Fibroblast of lung (primary cell): ENCODE measurements around the gene SUGCT. TPM values are rescaled to one million over a fixed set of nuclear protein-coding genes. Genes with fewer than 3 reads are reported as not detected.

Source experiments
- DNase-seq, 2 donors: peaks; one replicate each; pipeline versions ENCODE4 v3.0.0 to v3.0.0-alpha.2; 2010; ENCODE audit warnings: low read depth in 2 of 2
- H2AFZ ChIP-seq: 2 replicates; pipeline ENCODE4 v1.5.1; 2012; ENCODE audit warnings: low read length, control low read depth, inconsistent platforms
- H3K27ac ChIP-seq: 2 replicates; pipeline ENCODE4 v1.5.1; 2011; ENCODE audit warnings: low read length, control low read depth; ENCODE audit not compliant: insufficient read depth
- H3K27me3 ChIP-seq: 2 replicates; pipeline ENCODE4 v1.5.1; 2011; ENCODE audit warnings: mild to moderate bottlenecking, low read length; ENCODE audit not compliant: control insufficient read depth, insufficient read depth
- H3K36me3 ChIP-seq: 2 replicates; pipeline ENCODE4 v1.5.1; 2011; ENCODE audit warnings: low read length; ENCODE audit not compliant: control insufficient read depth, insufficient read depth
- H3K4me1 ChIP-seq: 2 replicates; pipeline ENCODE4 v1.5.1; 2011; ENCODE audit warnings: low read length; ENCODE audit not compliant: control insufficient read depth, insufficient read depth; ENCODE audit errors: extremely low read depth
- H3K4me2 ChIP-seq: 2 replicates; pipeline ENCODE4 v1.5.1; 2011; ENCODE audit warnings: low read length, control low read depth; ENCODE audit not compliant: insufficient read depth; ENCODE audit errors: extremely low read depth
- H3K4me3 ChIP-seq, 4 experiments: fragments of 200-600 bp in 1 of 4; sonication (generic) in 1 of 4; replicated peaks in 1 of 4; 2 replicates each; pipeline ENCODE4 v1.5.1; 2011 to 2016; ENCODE audit warnings: low read length in 4 of 4, low read depth in 3 of 4, mild to moderate bottlenecking in 3 of 4, control low read depth in 2 of 4, inconsistent platforms in 1 of 4, mixed read lengths in 1 of 4; ENCODE audit not compliant: insufficient read depth in 1 of 4; ENCODE audit errors: control extremely low read depth in 1 of 4
- H3K79me2 ChIP-seq: 2 replicates; pipeline ENCODE4 v1.5.1; 2012; ENCODE audit warnings: mild to moderate bottlenecking, low read length, inconsistent platforms; ENCODE audit not compliant: control insufficient read depth, insufficient read depth
- H3K9ac ChIP-seq: 2 replicates; pipeline ENCODE4 v1.5.1; 2011; ENCODE audit warnings: mild to moderate bottlenecking, low read length, control low read depth; ENCODE audit not compliant: insufficient read depth
- H3K9me3 ChIP-seq: 2 replicates; pipeline ENCODE4 v1.5.1; 2012; ENCODE audit warnings: low read depth, low read length; ENCODE audit not compliant: control insufficient read depth, insufficient read depth
- H4K20me1 ChIP-seq: 2 replicates; pipeline ENCODE4 v1.5.1; 2011; ENCODE audit warnings: low read length; ENCODE audit not compliant: control insufficient read depth, insufficient read depth; ENCODE audit errors: extremely low read depth
- CTCF ChIP-seq, 2 donors: IDR thresholded peaks in 1 of 2; conservative IDR thresholded peaks in 1 of 2; 1 replicate in 1 of 2; 2 replicates in 1 of 2; pipeline ENCODE4 v1.5.1; 2011 to 2012; ENCODE audit warnings: low read length in 2 of 2, control low read depth in 1 of 2, inconsistent platforms in 1 of 2, low read depth in 1 of 2, mild to moderate bottlenecking in 1 of 2
- EZH2 ChIP-seq: IDR thresholded peaks from 2 replicates; pipeline ENCODE4 v1.5.1; 2012; ENCODE audit warnings: low read length, control low read depth, mild to moderate bottlenecking; ENCODE audit errors: missing control alignments
- polyA plus RNA-seq, 2 donors: library from polyadenylated mRNA; depleted of rRNA in 1 of 2; stranded (reverse) in 1 of 2; unstranded in 1 of 2; fragments of >200 nt; gene quantifications; 2 replicates each; pipeline ENCODE4 v1.2.1, GENCODE V29; 2011 to 2012; ENCODE audit warnings: missing spikeins in 1 of 2
- total RNA-seq: library from RNA; depleted of rRNA; stranded (reverse); fragments of >200 nt; gene quantifications from 2 replicates; pipeline ENCODE4 v1.2.1, GENCODE V29; 2014

The SUGCT gene
- total and polyA plus RNA-seq, 2 donors (not counting 1 experiment from before 2014, with no cell fraction given) = 8.4 to 16.5 TPM

- Histone ChIP-seq H3K27ac (no peak overlapping the region), H3K9ac (no peak overlapping the region), H3K27me3 (no peaks in the 10 kb centered on the region), H4K20me1 (no peaks in the 10 kb centered on the region), H3K4me2 (no peak overlapping the region), H2AFZ (no peak overlapping the region), H3K79me2 (no peaks in the 10 kb centered on the region), H3K9me3 (no peaks in the 10 kb centered on the region), H3K4me1 (no peaks in the 10 kb centered on the region), H3K4me3 (no peak overlapping the region), H3K36me3 (no peaks in the 10 kb centered on the region)
- TF ChIP-seq EZH2 (no peak), CTCF (conservative IDR thresholded peaks at IDR 0.05 in 1 of 2, IDR thresholded peaks at IDR 0.05 in 1 of 2; ENCODE audit: low read depth in 1 of 2, low read length in 2 of 2) (no peak)
- DNase-seq = no peak
Measured at GRCh38 chr7:40786909-40787308, 652.1 kb downstream of the SUGCT start.

GRCh38 chr7:40793132-40793531 lies 658.3 kb downstream of the SUGCT start:
- no peak overlapping the region for H3K9ac ChIP-seq
- no peak overlapping the region for H3K27ac ChIP-seq
- no peak overlapping the region for H3K4me2 ChIP-seq
- no peaks in the 10 kb centered on the region for H4K20me1 ChIP-seq
- H3K4me3 ChIP-seq = no peak overlapping the region
- peak in 1 of 2 donors; percentile 78 for DNase-seq
- H3K4me1 ChIP-seq = peaks cover 2% of the 10 kb centered on the region
- H3K79me2 ChIP-seq = no peaks in the 10 kb centered on the region
- no peak overlapping the region for H2AFZ ChIP-seq
- no peaks in the 10 kb centered on the region for H3K27me3 ChIP-seq
- H3K9me3 ChIP-seq = no peaks in the 10 kb centered on the region
- no peaks in the 10 kb centered on the region for H3K36me3 ChIP-seq
- no peak for TF ChIP-seq EZH2
- no peak for TF ChIP-seq CTCF (conservative IDR thresholded peaks at IDR 0.05 in 1 of 2, IDR thresholded peaks at IDR 0.05 in 1 of 2; ENCODE audit: low read depth in 1 of 2, low read length in 2 of 2)

GRCh38 chr7:40795607-40796006 lies 660.8 kb downstream of the SUGCT start:
- H4K20me1 ChIP-seq = no peaks in the 10 kb centered on the region
- DNase-seq = peak in 1 of 2 donors; percentile 14
- no peaks in the 10 kb centered on the region for H3K36me3 ChIP-seq
- TF ChIP-seq EZH2 (no peak), CTCF (conservative IDR thresholded peaks at IDR 0.05 in 1 of 2, IDR thresholded peaks at IDR 0.05 in 1 of 2; ENCODE audit: low read depth in 1 of 2, low read length in 2 of 2) (no peak)
- no peaks in the 10 kb centered on the region for H3K27me3 ChIP-seq
- H3K79me2 ChIP-seq = no peaks in the 10 kb centered on the region
- no peak overlapping the region for H3K4me2 ChIP-seq
- peaks cover 2% of the 10 kb centered on the region for H3K4me1 ChIP-seq
- no peaks in the 10 kb centered on the region for H3K9me3 ChIP-seq
- no peak overlapping the region for H3K9ac ChIP-seq
- no peak overlapping the region for H3K4me3 ChIP-seq
- no peak overlapping the region for H2AFZ ChIP-seq
- no peak overlapping the region for H3K27ac ChIP-seq
